ENCODE results near the gene STXBP5. TPM values are rescaled to one million over a fixed set of nuclear protein-coding genes. Genes with fewer than 3 reads are reported as not detected.

STXBP5 gene
- total RNA-seq, 1 donor from 2014 or later: 14.4 TPM

DNA sequence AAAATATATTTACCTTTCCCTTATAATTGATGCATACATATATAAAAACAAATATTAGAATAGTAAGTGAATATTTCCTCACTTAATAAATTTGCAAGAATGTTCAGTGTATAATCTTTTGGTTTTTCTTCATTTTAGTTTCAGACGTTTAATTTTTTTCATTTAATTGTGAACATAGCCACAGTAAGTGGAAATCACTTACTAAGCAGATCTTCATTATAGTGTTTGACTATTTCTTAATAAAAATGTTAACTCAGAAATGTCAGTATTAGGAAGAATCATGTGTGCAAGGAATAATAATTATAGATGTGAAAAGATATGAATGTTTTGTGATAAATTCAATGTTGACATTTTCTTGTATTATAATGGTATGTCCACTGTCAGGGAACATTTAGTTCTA is 27.4 kb downstream of the STXBP5 start:
- intact Hi-C loops (cut with micrococcal nuclease): no loop called here
- H3K4me1 ChIP-seq: peaks cover 14% of the 10 kb centered on the region
- H3K27ac ChIP-seq (replicated peaks): no peak overlapping the region
- H3K27me3 ChIP-seq (ENCODE audit: low read depth): no peaks in the 10 kb centered on the region
- no peaks in the 10 kb centered on the region for H3K9me3 ChIP-seq (replicated peaks)
- H3K4me3 ChIP-seq: no peak overlapping the region
- peaks cover under 1% of the 10 kb centered on the region for H3K36me3 ChIP-seq
- no peak for DNase-seq
- TF ChIP-seq CTCF (IDR thresholded peaks at IDR 0.05; ENCODE audit: borderline replicate concordance): no peak

DNA sequence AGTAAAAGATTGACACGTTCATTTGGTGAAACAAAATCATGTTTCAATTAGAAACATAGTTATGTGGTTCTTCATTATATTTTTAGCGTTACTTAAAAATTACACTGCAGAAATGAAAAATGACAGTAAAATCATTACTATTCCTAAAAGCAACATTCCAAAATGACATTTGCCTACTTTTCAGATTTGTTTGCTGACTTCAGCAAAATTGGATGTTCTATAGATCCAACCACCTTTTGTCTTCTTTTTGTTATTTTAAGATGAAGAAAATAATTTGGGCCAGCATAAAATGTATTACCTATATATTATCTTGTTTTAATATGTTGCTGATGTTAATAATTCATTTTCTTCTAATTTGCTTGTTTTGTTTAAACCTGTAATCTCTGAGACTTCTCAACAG is 30.5 kb downstream of the STXBP5 start:
- peaks cover 18% of the 10 kb centered on the region for H3K36me3 ChIP-seq
- no peak overlapping the region for H3K27ac ChIP-seq (replicated peaks)
- no peaks in the 10 kb centered on the region for H3K9me3 ChIP-seq (replicated peaks)
- H3K27me3 ChIP-seq (ENCODE audit: low read depth): no peaks in the 10 kb centered on the region
- TF ChIP-seq CTCF (IDR thresholded peaks at IDR 0.05; ENCODE audit: borderline replicate concordance): no peak
- H3K4me3 ChIP-seq: no peak overlapping the region
- no peaks in the 10 kb centered on the region for H3K4me1 ChIP-seq
- DNase-seq: no peak
- intact Hi-C loops (cut with micrococcal nuclease): no loop called here

GRCh38 chr6:147238164-147238563 is 33.9 kb downstream of the STXBP5 start:
- TF ChIP-seq CTCF (IDR thresholded peaks at IDR 0.05; ENCODE audit: borderline replicate concordance): no peak
- peaks cover 52% of the 10 kb centered on the region for H3K36me3 ChIP-seq

GRCh38 chr6:147238906-147239305 is 34.7 kb downstream of the STXBP5 start:
- Histone ChIP-seq H3K4me3 (no peak overlapping the region), H3K36me3 (peaks cover 52% of the 10 kb centered on the region), H3K4me1 (peaks cover 5% of the 10 kb centered on the region), H3K27ac (replicated peaks) (no peak overlapping the region), H3K27me3 (ENCODE audit: low read depth) (no peaks in the 10 kb centered on the region), H3K9me3 (replicated peaks) (no peaks in the 10 kb centered on the region)
- no peak for TF ChIP-seq CTCF (IDR thresholded peaks at IDR 0.05; ENCODE audit: borderline replicate concordance)
- no peak for DNase-seq
- intact Hi-C loops (cut with micrococcal nuclease): no loop called here

More at GRCh38 chr6:147238164-147238563, 33.9 kb downstream of the STXBP5 start:
- no peaks in the 10 kb centered on the region for H3K9me3 ChIP-seq (replicated peaks)
- H3K27ac ChIP-seq (replicated peaks): no peak overlapping the region
- DNase-seq: no peak
- intact Hi-C loops (cut with micrococcal nuclease): no loop called here
- peaks cover 5% of the 10 kb centered on the region for H3K4me1 ChIP-seq
- H3K4me3 ChIP-seq: no peak overlapping the region
- no peaks in the 10 kb centered on the region for H3K27me3 ChIP-seq (ENCODE audit: low read depth)

DNA sequence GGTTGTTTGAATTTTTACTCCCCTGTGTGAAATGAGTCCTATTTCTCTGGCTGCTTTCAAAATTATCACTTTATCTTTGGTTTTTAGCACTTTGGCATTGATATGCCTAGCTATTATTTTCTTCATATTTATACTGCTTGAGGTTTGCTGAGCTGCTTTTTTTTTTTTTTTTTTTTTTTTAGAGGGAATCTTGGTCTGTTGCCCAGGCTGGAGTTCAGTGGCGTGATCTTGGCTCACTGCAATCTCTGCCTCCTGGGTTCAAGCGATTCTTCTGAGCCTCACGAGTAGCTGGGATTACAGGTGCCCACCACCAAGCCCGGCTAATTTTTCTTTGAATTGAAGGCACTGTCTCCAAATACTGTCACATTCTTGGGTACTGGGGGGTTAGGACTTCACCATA is 40.6 kb downstream of the STXBP5 start:
- H3K4me1 ChIP-seq: peaks cover 13% of the 10 kb centered on the region
- no peaks in the 10 kb centered on the region for H3K9me3 ChIP-seq (replicated peaks)
- no peak overlapping the region for H3K27ac ChIP-seq (replicated peaks)
- no peak for DNase-seq
- TF ChIP-seq CTCF (IDR thresholded peaks at IDR 0.05; ENCODE audit: borderline replicate concordance): no peak
- peaks cover 46% of the 10 kb centered on the region for H3K36me3 ChIP-seq
- H3K4me3 ChIP-seq: no peak overlapping the region
- intact Hi-C loops (cut with micrococcal nuclease): no loop called here
- H3K27me3 ChIP-seq (ENCODE audit: low read depth): no peaks in the 10 kb centered on the region

DNA sequence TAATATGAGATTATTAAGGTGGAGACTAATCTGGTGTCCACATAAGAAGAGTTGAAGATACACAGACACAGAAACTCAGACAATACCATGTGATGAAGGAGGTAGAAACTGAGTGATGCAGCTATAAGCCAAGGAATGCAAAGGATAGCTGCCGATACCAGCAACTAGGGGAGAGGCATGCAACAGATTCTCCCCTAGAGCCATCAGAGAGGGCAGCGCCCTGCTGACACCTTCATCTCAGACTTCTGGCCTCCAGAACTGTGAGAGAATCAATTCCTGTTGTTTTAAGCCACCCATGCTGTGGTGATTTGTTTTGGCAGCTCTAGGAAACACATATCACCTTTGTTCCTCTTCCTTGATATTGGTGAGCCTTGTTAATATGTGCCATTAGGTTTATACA is 41.5 kb downstream of the STXBP5 start:
- Histone ChIP-seq H3K4me3 (no peak overlapping the region), H3K4me1 (peaks cover 13% of the 10 kb centered on the region), H3K27ac (replicated peaks) (no peak overlapping the region), H3K9me3 (replicated peaks) (no peaks in the 10 kb centered on the region), H3K27me3 (ENCODE audit: low read depth) (no peaks in the 10 kb centered on the region), H3K36me3 (peaks cover 41% of the 10 kb centered on the region)
- no peak for TF ChIP-seq CTCF (IDR thresholded peaks at IDR 0.05; ENCODE audit: borderline replicate concordance)
- no peak for DNase-seq
- intact Hi-C loops (cut with micrococcal nuclease): no loop called here

Data from left ventricle myocardium inferior (tissue), 1 donor.